Lower leg skin (tissue), 4 donors: ENCODE data around the gene COL2A1. TPM values are rescaled to one million over a fixed set of nuclear protein-coding genes. Genes with fewer than 3 reads are reported as not detected.

Experiments used
- DNase-seq, 2 donors: peaks; one replicate each; pipeline ENCODE4 v3.0.0-alpha.2; 2019; ENCODE audit warnings: low spot score in 2 of 2
- H3K4me3 ChIP-seq: fragments of 200-600 bp; sonication (generic); 2 replicates; pipeline ENCODE4 v1.5.1; 2017; ENCODE audit warnings: mild to moderate bottlenecking, low read depth; ENCODE audit not compliant: poor library complexity, severe bottlenecking
- POLR2A ChIP-seq, 2 donors: fragments of 450-650 bp; IDR thresholded peaks; one replicate each; pipeline ENCODE4 v1.6.1; 2016 to 2017; ENCODE audit warnings: antibody characterized with exemption in 2 of 2, mild to moderate bottlenecking in 1 of 2, moderate library complexity in 1 of 2
- WGBS, 2 donors: methylation state at CpG; one replicate each; pipeline ENCODE4 v1.1.5; 2018; 5-methylcytosine and 5-hydroxymethylcytosine counted together
- intact Hi-C: fragments of 100-400 bp; cut with DNase I; formaldehyde crosslinking; loops from one replicate; pipeline ENCODE4 v1.15.0; 2023; ENCODE audit warnings: low total_unique reads
- total RNA-seq, 4 donors: library from RNA; depleted of rRNA; stranded (reverse); fragments of >200 nt; gene quantifications; one replicate each; pipeline ENCODE4 v1.1.0, GENCODE V29; 2016
- TF ChIP-seq, protein P1 (sequence below), 3 donors: fragments of 450-650 bp; IDR thresholded peaks; one replicate each; pipeline ENCODE4 v1.5.1; 2016; ENCODE audit warnings: antibody characterized with exemption in 3 of 3, mild to moderate bottlenecking in 3 of 3, moderate library complexity in 2 of 3

The COL2A1 gene
- total RNA-seq, 4 donors from 2014 or later, result 0.07 to 0.26 TPM; not detected in 2

DNA sequence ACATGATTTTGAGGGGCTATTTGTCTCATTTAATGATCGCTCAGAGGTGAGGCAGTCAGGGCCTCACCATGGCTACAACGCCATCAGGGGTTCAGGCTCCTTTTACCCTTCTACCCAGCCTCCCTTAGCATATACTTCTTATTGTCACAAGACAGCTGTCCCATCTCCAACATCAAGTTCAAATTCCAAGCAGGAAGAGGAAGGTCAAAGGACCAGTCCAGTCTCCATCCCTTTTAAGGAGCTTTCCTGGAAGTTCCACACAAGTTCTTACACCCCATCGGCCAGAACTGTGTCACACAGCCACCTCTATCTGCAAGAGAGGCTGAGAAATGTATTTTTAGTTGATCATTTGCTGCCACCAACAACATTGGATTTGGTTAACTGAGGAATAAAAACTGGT, 49.2 kb downstream of the COL2A1 start:
- WGBS, 2 donors, result 90 to 92% methylated on average over 3 of the region's 3 CpGs
- intact Hi-C loops, result no loop called here
- no peak overlapping the region for H3K4me3 ChIP-seq
- DNase-seq, result no peak
- no peak for TF ChIP-seq POLR2A (IDR thresholded peaks at IDR 0.05)
- TF ChIP-seq, protein P1, sequence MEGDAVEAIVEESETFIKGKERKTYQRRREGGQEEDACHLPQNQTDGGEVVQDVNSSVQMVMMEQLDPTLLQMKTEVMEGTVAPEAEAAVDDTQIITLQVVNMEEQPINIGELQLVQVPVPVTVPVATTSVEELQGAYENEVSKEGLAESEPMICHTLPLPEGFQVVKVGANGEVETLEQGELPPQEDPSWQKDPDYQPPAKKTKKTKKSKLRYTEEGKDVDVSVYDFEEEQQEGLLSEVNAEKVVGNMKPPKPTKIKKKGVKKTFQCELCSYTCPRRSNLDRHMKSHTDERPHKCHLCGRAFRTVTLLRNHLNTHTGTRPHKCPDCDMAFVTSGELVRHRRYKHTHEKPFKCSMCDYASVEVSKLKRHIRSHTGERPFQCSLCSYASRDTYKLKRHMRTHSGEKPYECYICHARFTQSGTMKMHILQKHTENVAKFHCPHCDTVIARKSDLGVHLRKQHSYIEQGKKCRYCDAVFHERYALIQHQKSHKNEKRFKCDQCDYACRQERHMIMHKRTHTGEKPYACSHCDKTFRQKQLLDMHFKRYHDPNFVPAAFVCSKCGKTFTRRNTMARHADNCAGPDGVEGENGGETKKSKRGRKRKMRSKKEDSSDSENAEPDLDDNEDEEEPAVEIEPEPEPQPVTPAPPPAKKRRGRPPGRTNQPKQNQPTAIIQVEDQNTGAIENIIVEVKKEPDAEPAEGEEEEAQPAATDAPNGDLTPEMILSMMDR (IDR thresholded peaks at IDR 0.05), result no peak

DNA sequence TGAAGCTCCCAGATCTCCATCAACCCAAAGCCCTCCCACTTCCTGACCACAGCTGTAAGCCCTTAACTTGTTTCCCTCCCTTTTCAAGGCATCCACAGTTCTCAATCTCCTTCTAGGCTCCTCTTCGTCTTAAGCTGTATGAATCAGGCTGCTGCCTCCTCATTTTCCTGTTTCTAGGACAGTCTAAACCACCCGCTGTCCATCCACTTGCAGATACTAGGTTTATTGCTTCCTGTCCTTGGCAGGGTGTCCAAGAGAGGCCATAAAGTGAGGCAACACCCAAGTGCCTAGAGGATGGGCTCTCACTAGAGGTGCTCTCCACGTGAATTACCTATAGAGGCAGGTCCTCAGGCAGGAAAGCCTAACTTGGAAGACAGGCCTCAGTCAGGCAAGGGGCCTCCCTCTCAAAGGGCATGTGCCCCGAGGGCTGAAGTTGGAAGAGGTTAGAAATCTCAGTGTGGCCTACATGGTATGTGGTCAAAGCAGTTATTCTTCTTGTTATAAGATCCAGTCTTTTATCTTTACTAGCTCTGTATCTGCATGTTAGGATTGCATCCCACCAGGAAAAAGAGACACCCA, 49.7 kb downstream of the COL2A1 start:
- intact Hi-C loops, result loop anchor here (5.0 kb wide), 1 partner anchor 747 kb away; no protein-coding TSS in a partner anchor
- DNase-seq, result no peak
- 77 to 82% methylated on average over 4 of the region's 4 CpGs for WGBS, 2 donors
- no peak overlapping the region for H3K4me3 ChIP-seq
- no peak for TF ChIP-seq POLR2A (IDR thresholded peaks at IDR 0.05)
- TF ChIP-seq, protein P1 (IDR thresholded peaks at IDR 0.05), result no peak

DNA sequence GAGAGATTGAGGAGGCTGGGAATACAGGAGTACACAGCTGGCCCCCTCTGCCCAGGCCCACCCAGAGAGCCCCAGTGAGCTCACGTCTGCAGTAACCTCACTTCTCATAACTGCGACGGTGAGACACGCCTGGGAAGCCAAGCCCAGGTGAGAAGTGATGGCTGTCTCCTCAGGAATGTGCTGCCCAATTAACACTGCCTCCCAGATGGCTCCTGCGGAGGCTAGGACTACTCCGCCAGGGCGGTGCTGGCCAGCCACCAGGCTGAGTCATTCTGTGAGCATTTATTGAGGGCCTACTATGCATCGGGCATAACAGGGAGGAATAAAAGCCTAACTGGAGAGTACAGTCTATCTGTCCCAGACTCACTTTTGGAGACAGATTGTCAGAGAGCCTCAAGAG, 50.2 kb downstream of the COL2A1 start:
- intact Hi-C loops, result loop anchor here (5.0 kb wide), 1 partner anchor 747 kb away; no protein-coding TSS in a partner anchor
- no peak overlapping the region for H3K4me3 ChIP-seq
- TF ChIP-seq POLR2A (IDR thresholded peaks at IDR 0.05), result no peak
- TF ChIP-seq, protein P1 (IDR thresholded peaks at IDR 0.05), result no peak
- 47 to 76% methylated on average over 8 of the region's 8 CpGs for WGBS, 2 donors
- DNase-seq, result no peak

DNA sequence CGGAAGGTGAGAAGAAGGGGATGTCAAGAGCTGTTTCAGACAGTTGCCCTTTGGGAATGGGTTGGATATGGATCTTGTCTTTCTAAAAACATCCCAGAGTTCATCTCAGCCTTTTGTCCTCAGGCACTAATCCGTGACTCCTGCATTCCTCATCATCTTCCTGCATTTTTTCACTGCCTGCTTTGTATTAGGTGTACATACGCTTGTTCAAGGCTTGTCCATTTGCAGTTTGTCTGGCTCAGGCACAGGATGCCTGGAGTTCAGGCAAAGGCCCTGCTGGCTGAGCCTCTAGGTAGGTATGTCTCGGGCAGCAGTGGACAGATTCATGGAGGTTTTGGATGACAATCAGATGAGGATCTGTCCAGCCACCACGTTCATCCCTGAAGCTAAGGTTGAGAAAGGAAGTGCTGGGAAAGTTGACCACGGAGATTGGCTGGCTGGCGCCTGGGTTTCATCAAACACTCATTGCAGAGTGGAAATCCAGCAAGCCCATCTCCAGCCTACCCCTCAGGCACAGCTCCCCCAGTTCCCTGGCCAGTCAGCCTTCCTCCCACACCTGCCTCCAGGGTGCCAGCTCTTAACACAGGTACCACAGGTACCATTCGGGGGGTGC, 53.3 kb downstream of the COL2A1 start:
- H3K4me3 ChIP-seq, result no peak overlapping the region
- WGBS, 2 donors, result 49 to 67% methylated on average over 8 of the region's 8 CpGs
- intact Hi-C loops, result loop anchor here (5.0 kb wide), 1 partner anchor 744 kb away; no protein-coding TSS in a partner anchor
- DNase-seq, result no peak
- TF ChIP-seq POLR2A (IDR thresholded peaks at IDR 0.05), result no peak
- TF ChIP-seq, protein P1 (IDR thresholded peaks at IDR 0.05), result no peak

DNA sequence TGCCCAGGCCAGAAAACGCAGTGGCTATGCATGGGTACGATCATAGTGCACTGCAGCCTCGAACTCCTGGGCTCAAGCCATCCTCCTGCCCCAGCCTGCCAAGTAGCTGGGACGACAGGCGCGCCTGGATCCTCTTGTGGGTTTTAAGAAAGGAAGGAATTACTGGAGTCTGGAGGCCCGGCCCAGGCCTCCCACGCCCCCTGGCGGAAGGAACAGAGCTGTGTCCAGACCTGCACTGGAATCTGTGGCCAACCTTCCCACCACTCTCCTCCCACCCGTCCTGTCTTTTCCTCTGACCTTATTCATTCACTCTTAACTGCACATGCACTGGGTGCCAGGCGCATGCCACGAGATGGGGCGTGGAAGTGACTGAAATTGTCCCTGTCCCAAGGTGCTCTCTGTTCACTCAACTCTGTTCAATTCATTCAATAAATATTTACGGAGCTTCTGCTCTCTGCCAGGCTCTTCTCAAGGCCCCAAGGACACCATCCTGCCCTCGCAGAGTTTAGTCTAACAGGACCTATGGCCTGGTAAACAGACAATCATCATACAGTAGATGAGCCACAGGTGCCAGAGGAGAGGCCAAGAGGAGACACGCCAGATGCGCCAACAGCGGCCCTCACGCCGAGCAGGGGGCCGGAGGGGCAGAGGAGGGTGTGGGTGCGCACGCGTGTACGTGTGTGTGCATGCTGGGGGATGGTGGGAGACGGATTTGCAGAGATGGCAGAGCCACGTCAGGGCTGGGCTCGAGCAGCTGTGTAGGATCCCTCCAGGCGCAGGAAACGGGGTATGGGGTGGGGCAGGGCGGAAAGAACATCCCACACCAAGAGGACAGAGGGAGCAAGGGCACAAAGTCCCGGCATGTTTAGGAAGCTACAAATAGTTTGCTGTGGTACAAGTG, 54.6 kb downstream of the COL2A1 start:
- no peak for TF ChIP-seq POLR2A (IDR thresholded peaks at IDR 0.05)
- TF ChIP-seq, protein P1 (IDR thresholded peaks at IDR 0.05), result peak in 1 of 3 donors; percentile 68
- H3K4me3 ChIP-seq, result no peak overlapping the region
- intact Hi-C loops, result loop anchor here (5.0 to 10.0 kb wide), 2 partner anchors 105 to 742 kb away; no protein-coding TSS in a partner anchor
- DNase-seq, result peak; percentile 76 to 94
- WGBS, 2 donors, result 32 to 36% methylated on average over 32 of the region's 32 CpGs
